SK-N-SH treated with all-trans-retinoic acid at 6 μM for 48 hours (cell line): ENCODE results near the gene IPO7.
"Not testable (repeated sequence)": the region's sequence is repeated elsewhere in the genome, so short reads cannot be mapped to it uniquely, and the experiment has no call there.

Source experiments
- ATAC-seq: fragments of 200-7000 bp; cut with Tn5 transposase; 3 replicates; pipeline ENCODE4 v1.9.1; 2020; ENCODE audit warnings: mild to moderate bottlenecking, moderate library complexity
- CREB5 ChIP-seq: fragments of 250-450 bp; sonication (Bioruptor Pico); IDR thresholded peaks from 2 replicates; pipeline ENCODE4 v1.5.1; 2020; ENCODE audit warnings: low read depth, mild to moderate bottlenecking, moderate library complexity
- ESRRG ChIP-seq: fragments of 250-450 bp; sonication (Bioruptor Pico); IDR thresholded peaks from 2 replicates; pipeline ENCODE4 v1.6.1; 2021; ENCODE audit warnings: mild to moderate bottlenecking
- GLIS3 ChIP-seq: fragments of 250-450 bp; sonication (Bioruptor Pico); IDR thresholded peaks from 2 replicates; pipeline ENCODE4 v1.5.0; 2020; ENCODE audit warnings: mild to moderate bottlenecking, moderate library complexity
- OSR1 ChIP-seq: fragments of 250-450 bp; sonication (Bioruptor Pico); IDR thresholded peaks from 2 replicates; pipeline ENCODE4 v1.8.0; 2022; ENCODE audit warnings: moderate library complexity, mild to moderate bottlenecking, inconsistent platforms
- RARB ChIP-seq: fragments of 250-450 bp; sonication (Bioruptor Pico); IDR thresholded peaks from 2 replicates; pipeline ENCODE4 v1.8.0; 2021; ENCODE audit warnings: mild to moderate bottlenecking, moderate library complexity
- ZC3H10 ChIP-seq: fragments of 250-450 bp; sonication (Bioruptor Pico); IDR thresholded peaks from 2 replicates; pipeline ENCODE4 v1.5.1; 2021; ENCODE audit warnings: mild to moderate bottlenecking, moderate library complexity
- ZFP3 ChIP-seq: fragments of 250-450 bp; sonication (Bioruptor Pico); IDR thresholded peaks from 2 replicates; pipeline ENCODE4 v1.5.0; 2020; ENCODE audit warnings: mild to moderate bottlenecking, moderate library complexity
- ZNF70 ChIP-seq: fragments of 450-650 bp; formaldehyde crosslinking; IDR thresholded peaks from 2 replicates; pipeline ENCODE4 v1.5.0; 2020; ENCODE audit warnings: mild to moderate bottlenecking, moderate library complexity
- ZNF8 ChIP-seq: fragments of 450-650 bp; formaldehyde crosslinking; IDR thresholded peaks from 2 replicates; pipeline ENCODE4 v1.5.0; 2020; ENCODE audit warnings: mild to moderate bottlenecking, moderate library complexity
- TF ChIP-seq, protein P1 (sequence below): fragments of 250-450 bp; sonication (Bioruptor Pico); IDR thresholded peaks from 2 replicates; pipeline ENCODE4 v1.8.0; 2021; ENCODE audit warnings: low read depth, mild to moderate bottlenecking, moderate library complexity, borderline replicate concordance
- TF ChIP-seq, protein P2 (sequence below): fragments of 250-450 bp; sonication (Bioruptor Pico); IDR thresholded peaks from 2 replicates; pipeline ENCODE4 v1.5.1; 2021; ENCODE audit warnings: mild to moderate bottlenecking, moderate library complexity
- TF ChIP-seq, protein P3 (sequence below): fragments of 250-450 bp; sonication (Bioruptor Pico); IDR thresholded peaks from 2 replicates; pipeline ENCODE4 v1.8.0; 2020; ENCODE audit warnings: mild to moderate bottlenecking, moderate library complexity, borderline replicate concordance

Gene IPO7

DNA sequence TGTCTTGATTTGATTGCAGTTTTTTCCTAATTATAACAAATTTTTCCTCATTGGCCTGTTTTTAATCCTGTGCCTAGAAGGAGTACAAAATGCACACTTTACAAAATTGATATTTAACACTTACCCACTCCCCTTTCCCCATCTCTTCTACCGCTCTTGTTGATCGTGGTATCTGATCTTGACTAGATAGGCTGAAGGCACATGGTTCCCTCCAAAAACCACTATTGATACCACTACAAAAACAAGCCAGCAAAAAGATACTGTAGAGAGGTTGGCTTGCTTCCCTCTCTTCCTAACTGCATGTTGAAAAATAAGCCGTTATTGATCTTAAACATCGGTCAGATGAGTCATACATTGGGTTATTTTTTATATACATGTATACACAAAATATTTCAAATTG lies 61.8 kb downstream of the IPO7 start (continued):
- TF ChIP-seq, protein P1, sequence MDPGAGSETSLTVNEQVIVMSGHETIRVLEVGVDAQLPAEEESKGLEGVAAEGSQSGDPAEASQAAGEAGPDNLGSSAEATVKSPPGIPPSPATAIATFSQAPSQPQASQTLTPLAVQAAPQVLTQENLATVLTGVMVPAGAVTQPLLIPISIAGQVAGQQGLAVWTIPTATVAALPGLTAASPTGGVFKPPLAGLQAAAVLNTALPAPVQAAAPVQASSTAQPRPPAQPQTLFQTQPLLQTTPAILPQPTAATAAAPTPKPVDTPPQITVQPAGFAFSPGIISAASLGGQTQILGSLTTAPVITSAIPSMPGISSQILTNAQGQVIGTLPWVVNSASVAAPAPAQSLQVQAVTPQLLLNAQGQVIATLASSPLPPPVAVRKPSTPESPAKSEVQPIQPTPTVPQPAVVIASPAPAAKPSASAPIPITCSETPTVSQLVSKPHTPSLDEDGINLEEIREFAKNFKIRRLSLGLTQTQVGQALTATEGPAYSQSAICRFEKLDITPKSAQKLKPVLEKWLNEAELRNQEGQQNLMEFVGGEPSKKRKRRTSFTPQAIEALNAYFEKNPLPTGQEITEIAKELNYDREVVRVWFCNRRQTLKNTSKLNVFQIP (CRISPR knock-in tag) = no peak
- no peak for TF ChIP-seq CREB5 (CRISPR knock-in tag)
- TF ChIP-seq, protein P2, sequence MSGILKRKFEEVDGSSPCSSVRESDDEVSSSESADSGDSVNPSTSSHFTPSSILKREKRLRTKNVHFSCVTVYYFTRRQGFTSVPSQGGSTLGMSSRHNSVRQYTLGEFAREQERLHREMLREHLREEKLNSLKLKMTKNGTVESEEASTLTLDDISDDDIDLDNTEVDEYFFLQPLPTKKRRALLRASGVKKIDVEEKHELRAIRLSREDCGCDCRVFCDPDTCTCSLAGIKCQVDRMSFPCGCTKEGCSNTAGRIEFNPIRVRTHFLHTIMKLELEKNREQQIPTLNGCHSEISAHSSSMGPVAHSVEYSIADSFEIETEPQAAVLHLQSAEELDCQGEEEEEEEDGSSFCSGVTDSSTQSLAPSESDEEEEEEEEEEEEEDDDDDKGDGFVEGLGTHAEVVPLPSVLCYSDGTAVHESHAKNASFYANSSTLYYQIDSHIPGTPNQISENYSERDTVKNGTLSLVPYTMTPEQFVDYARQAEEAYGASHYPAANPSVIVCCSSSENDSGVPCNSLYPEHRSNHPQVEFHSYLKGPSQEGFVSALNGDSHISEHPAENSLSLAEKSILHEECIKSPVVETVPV (CRISPR knock-in tag) = no peak
- no peak for TF ChIP-seq ESRRG (CRISPR knock-in tag)
- TF ChIP-seq, all 23 proteins: peak for 0

- TF ChIP-seq ZC3H10 (no peak), ESRRG (CRISPR knock-in tag) (no peak), ZNF8 (CRISPR knock-in tag) (no peak)
- TF ChIP-seq, protein P2 (CRISPR knock-in tag) = no peak
- ATAC-seq = no peak
These were observed 64.3 kb downstream of the IPO7 start for GRCh38 chr11:9448576-9449352.

- ATAC-seq = not testable (repeated sequence)
These were observed 67.6 kb downstream of the IPO7 start for GRCh38 chr11:9452023-9452422.

- ATAC-seq = no peak
- no peak for TF ChIP-seq GLIS3 (CRISPR knock-in tag)
- TF ChIP-seq, protein P2 (CRISPR knock-in tag) = no peak
- no peak for TF ChIP-seq RARB (CRISPR knock-in tag)
- no peak for TF ChIP-seq OSR1 (CRISPR knock-in tag)
- TF ChIP-seq ZFP3 (CRISPR knock-in tag) = no peak
- TF ChIP-seq, protein P3, sequence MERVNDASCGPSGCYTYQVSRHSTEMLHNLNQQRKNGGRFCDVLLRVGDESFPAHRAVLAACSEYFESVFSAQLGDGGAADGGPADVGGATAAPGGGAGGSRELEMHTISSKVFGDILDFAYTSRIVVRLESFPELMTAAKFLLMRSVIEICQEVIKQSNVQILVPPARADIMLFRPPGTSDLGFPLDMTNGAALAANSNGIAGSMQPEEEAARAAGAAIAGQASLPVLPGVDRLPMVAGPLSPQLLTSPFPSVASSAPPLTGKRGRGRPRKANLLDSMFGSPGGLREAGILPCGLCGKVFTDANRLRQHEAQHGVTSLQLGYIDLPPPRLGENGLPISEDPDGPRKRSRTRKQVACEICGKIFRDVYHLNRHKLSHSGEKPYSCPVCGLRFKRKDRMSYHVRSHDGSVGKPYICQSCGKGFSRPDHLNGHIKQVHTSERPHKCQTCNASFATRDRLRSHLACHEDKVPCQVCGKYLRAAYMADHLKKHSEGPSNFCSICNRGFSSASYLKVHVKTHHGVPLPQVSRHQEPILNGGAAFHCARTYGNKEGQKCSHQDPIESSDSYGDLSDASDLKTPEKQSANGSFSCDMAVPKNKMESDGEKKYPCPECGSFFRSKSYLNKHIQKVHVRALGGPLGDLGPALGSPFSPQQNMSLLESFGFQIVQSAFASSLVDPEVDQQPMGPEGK (CRISPR knock-in tag) = no peak
These were observed 71.3 kb downstream of the IPO7 start for GRCh38 chr11:9455722-9456121.

DNA sequence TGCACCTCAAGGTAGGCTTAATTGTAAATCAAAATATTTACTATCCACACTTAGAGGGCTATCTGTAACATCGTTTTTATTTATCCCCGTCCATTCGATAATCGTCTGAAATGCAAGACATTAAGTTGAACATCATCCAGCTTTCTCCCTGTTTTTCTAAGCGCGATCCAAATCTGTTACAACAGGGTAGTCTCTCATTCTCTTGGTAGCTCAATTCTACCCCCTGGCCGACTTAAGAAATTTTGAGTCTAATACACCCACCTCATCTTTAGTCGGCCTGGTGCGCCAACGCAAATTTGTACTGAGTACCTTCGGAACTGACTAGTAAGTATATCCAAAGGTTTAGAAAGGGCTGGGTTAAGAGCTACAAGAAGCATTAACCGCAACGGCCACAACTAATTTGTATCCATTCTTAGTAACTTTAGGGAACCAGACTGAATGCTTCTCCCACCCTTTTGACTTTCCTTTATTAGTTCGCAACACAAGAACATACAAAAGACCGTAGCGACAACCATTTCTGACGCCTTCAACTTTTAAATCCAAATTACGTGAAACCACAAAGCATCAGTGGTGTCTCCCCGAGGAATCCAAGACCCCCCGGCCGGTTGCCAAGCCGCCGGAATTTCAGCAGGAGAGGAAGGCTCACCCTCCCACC lies 75.3 kb downstream of the IPO7 start:
- TF ChIP-seq ZC3H10 (no peak), ZFP3 (CRISPR knock-in tag) (no peak), ZNF70 (no peak), RARB (CRISPR knock-in tag) (no peak)
- peak; percentile 1; the same call in 1 of the 3 replicates for ATAC-seq
